Esophagus squamous epithelium (tissue), 5 donors: ENCODE measurements around the gene ACVR2B. TPM values are rescaled to one million over a fixed set of nuclear protein-coding genes. Genes with fewer than 3 reads are reported as not detected.
A peak's percentile ranks its signal among the peaks of the same experiment; 100 is the strongest.
"Not testable (repeated sequence)": the region's sequence is repeated elsewhere in the genome, so short reads cannot be mapped to it uniquely, and the experiment has no call there.

Experiments used
- DNase-seq: peaks from one replicate; lab custom pipeline; 2025; lab: John Stamatoyannopoulos, UW
- H3K27ac ChIP-seq, 4 donors: fragments of 200-600 bp; sonication (generic); one replicate each; pipeline ENCODE4 v1.5.1; 2016 to 2019; ENCODE audit warnings: mild to moderate bottlenecking in 1 of 4
- H3K27me3 ChIP-seq, 4 donors: fragments of 200-600 bp; sonication (generic); 1 replicate in 3 of 4; 2 replicates in 1 of 4; pipeline versions ENCODE4 v1.5.1 to v1.6.0; 2017 to 2021; ENCODE audit warnings: antibody characterized with exemption in 1 of 4
- H3K36me3 ChIP-seq, 3 donors: fragments of 200-600 bp; sonication (generic); one replicate each; pipeline ENCODE4 v1.5.1; 2016 to 2019
- H3K4me1 ChIP-seq, 3 donors: fragments of 200-600 bp; sonication (generic); one replicate each; pipeline ENCODE4 v1.5.1; 2017 to 2019
- H3K4me3 ChIP-seq, 4 donors: fragments of 200-600 bp; sonication (generic); 1 replicate in 3 of 4; 2 replicates in 1 of 4; pipeline ENCODE4 v1.5.1; 2016 to 2019; ENCODE audit warnings: mild to moderate bottlenecking in 2 of 4, moderate library complexity in 1 of 4
- H3K9me3 ChIP-seq, 3 donors: fragments of 200-600 bp; sonication (generic); one replicate each; pipeline ENCODE4 v1.5.1; 2016 to 2019
- CTCF ChIP-seq, 6 experiments: fragments of 450-650 bp in 4 of 6; fragments of 200-600 bp in 2 of 6; sonication (generic) in 2 of 6; IDR thresholded peaks; one replicate each; pipeline ENCODE4 v1.5.1; 2016 to 2019; ENCODE audit warnings: antibody characterized with exemption in 6 of 6, mild to moderate bottlenecking in 4 of 6, moderate library complexity in 4 of 6
- POLR2A ChIP-seq, 4 donors: fragments of 450-650 bp; IDR thresholded peaks; one replicate each; pipeline ENCODE4 v1.6.1; 2017; ENCODE audit warnings: antibody characterized with exemption in 4 of 4, mild to moderate bottlenecking in 4 of 4, moderate library complexity in 3 of 4
- WGBS, 2 donors: methylation state at CpG; one replicate each; pipeline ENCODE4 v1.1.5; 2018; 5-methylcytosine and 5-hydroxymethylcytosine counted together
- intact Hi-C: fragments of 100-400 bp; cut with DNase I; formaldehyde crosslinking; loops from one replicate; pipeline ENCODE4 v1.15.0; 2022
- total RNA-seq, 4 donors: library from RNA; depleted of rRNA; stranded (reverse); fragments of >200 nt; gene quantifications; one replicate each; pipeline ENCODE4 v1.1.0, GENCODE V29; 2016
- donor health status: DM: yes; HTN: yes; CAD: no.

Gene ACVR2B
- total RNA-seq, 4 donors from 2014 or later = 1.1 to 4.0 (median 2.4) TPM

GRCh38 chr3:38433661-38434060 is 20.0 kb upstream of the ACVR2B start:
- H3K27ac ChIP-seq, DNase-seq, H3K27me3 ChIP-seq, H3K36me3 ChIP-seq, intact Hi-C loops, H3K4me1 ChIP-seq, H3K4me3 ChIP-seq: not testable (repeated sequence)
- 56 to 65% methylated on average over 2 of the region's 2 CpGs for WGBS, 2 donors
- peaks cover 0 to 45% (median 31%) of the 10 kb centered on the region in 3 donors for H3K9me3 ChIP-seq

DNA sequence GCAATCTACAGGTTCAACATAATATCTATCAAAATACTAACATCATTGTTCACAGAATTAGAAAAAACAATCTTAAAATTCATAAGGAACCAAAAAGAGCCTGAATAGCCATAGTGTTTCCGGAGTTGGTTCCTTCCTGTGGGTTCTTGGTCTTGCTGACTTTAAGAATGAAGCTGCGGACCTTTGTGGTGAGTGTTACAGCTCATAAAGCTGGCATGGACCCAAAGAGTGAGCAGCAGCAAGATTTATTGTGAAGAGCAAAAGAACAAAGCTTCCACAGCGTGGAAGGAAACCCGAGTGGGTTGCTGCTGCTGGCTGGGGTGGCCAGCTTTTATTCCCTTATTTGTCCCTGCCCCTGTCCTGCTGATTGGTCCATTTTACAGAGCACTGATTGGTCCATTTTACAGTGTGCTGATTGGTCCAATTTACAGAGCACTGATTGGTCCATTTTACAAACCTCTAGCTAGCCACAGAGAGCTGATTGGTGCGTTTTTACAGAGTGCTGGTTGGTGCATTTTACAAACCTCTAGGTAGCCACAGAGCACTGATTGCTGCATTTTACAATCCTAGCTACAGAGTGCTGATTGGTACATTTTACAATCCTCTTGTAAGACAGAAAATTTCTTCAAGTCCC is 15.1 kb upstream of the ACVR2B start:
- H3K27ac ChIP-seq, intact Hi-C loops, H3K4me1 ChIP-seq, H3K4me3 ChIP-seq, H3K36me3 ChIP-seq, DNase-seq, H3K27me3 ChIP-seq: not testable (repeated sequence)
- H3K9me3 ChIP-seq = peaks cover 0 to 23% (median 20%) of the 10 kb centered on the region in 3 donors
- WGBS, 2 donors = 61 to 62% methylated on average over 5 of the region's 5 CpGs

DNA sequence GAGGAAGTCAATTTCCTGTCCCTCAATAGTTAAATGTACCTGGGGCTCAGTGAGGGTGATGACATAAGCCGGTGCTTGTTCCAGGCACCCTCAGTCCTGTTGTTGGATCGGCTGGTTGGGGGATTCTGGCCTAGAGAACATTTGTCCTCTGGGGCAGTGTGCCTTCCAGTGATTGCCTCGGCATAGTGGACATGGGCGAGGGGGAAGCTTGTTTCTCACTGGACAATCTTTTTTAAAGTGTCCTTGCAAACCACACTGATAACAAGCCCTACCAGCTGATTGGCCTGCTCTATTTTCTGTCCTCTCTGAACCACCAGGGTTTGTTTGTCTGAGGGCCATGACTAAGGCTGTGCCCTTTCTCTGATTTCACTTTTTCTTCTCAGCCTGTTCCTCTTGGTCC is 10.5 kb upstream of the ACVR2B start:
- H3K4me3 ChIP-seq, intact Hi-C loops, H3K27ac ChIP-seq, H3K4me1 ChIP-seq, H3K27me3 ChIP-seq, H3K36me3 ChIP-seq, DNase-seq, H3K9me3 ChIP-seq: not testable (repeated sequence)
- WGBS, 2 donors = 51 to 57% methylated on average over 4 of the region's 4 CpGs

GRCh38 chr3:38446085-38446686 is 7.5 kb upstream of the ACVR2B start:
- DNase-seq = no peak
- no peaks in the 10 kb centered on the region for H3K9me3 ChIP-seq
- no peak overlapping the region for H3K27ac ChIP-seq
- no peak for TF ChIP-seq CTCF (IDR thresholded peaks at IDR 0.05)
- TF ChIP-seq POLR2A (IDR thresholded peaks at IDR 0.05) = no peak
- no peaks in the 10 kb centered on the region for H3K36me3 ChIP-seq
- intact Hi-C loops = no loop called here
- H3K4me3 ChIP-seq = no peak overlapping the region
- no peaks in the 10 kb centered on the region for H3K27me3 ChIP-seq
- WGBS, 2 donors = 46 to 63% methylated on average over 2 of the region's 2 CpGs
- H3K4me1 ChIP-seq = no peaks in the 10 kb centered on the region

GRCh38 chr3:38446812-38447211 is 6.9 kb upstream of the ACVR2B start:
- H3K9me3 ChIP-seq = no peaks in the 10 kb centered on the region
- intact Hi-C loops = no loop called here
- TF ChIP-seq CTCF (IDR thresholded peaks at IDR 0.05) = no peak
- TF ChIP-seq POLR2A (IDR thresholded peaks at IDR 0.05) = no peak
- DNase-seq = no peak
- no peaks in the 10 kb centered on the region for H3K4me1 ChIP-seq
- no peaks in the 10 kb centered on the region for H3K36me3 ChIP-seq
- H3K4me3 ChIP-seq = no peak overlapping the region
- H3K27ac ChIP-seq = no peak overlapping the region
- no peaks in the 10 kb centered on the region for H3K27me3 ChIP-seq

- Histone ChIP-seq H3K36me3 (no peaks in the 10 kb centered on the region), H3K9me3 (no peaks in the 10 kb centered on the region), H3K27ac (no peak overlapping the region), H3K4me3 (no peak overlapping the region), H3K4me1 (peaks cover 9 to 26% (median 21%) of the 10 kb centered on the region in 3 donors), H3K27me3 (no peaks in the 10 kb centered on the region)
- DNase-seq = no peak
- intact Hi-C loops = no loop called here
- 95 to 97% methylated on average over 3 of the region's 3 CpGs for WGBS, 2 donors
- TF ChIP-seq CTCF (IDR thresholded peaks at IDR 0.05) = no peak
- no peak for TF ChIP-seq POLR2A (IDR thresholded peaks at IDR 0.05)
These were observed 2.8 kb upstream of the ACVR2B start for GRCh38 chr3:38450853-38451252.

DNA sequence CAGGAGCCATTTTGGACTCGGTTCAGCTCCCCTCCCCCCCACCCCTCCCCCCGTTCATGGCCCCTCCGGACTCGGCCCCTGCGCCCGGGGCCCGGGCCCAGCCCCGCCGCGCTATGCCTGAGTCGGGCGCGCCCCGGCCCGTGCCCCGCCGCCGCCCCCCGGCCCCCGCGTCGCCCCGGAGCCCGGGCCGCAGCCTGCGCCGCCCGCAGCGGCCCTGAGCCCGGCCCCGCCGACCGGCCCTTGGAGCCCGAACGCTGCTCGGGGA is 155 bp downstream of the ACVR2B start:
- WGBS, 2 donors = no CpG with 5 or more reads among the region's 36 CpGs
- intact Hi-C loops = no loop called here

More for the DNA sequence above, 155 bp downstream of the ACVR2B start:
- Histone ChIP-seq H3K4me1 (peaks cover 16 to 43% (median 23%) of the 10 kb centered on the region in 3 donors), H3K4me3 (peak overlapping the region; percentile 59 to 96 (median 80)), H3K27me3 (no peaks in the 10 kb centered on the region), H3K9me3 (no peaks in the 10 kb centered on the region), H3K36me3 (no peaks in the 10 kb centered on the region), H3K27ac (peak overlapping the region; percentile 87 to 94 (median 91))
- no peak for TF ChIP-seq POLR2A (IDR thresholded peaks at IDR 0.05)
- no peak for TF ChIP-seq CTCF (IDR thresholded peaks at IDR 0.05)
- DNase-seq = no peak
